Common myeloid progenitor, CD34-positive (primary cell): ENCODE results near the gene GSTO2.

ENCODE experiments used
- CTCF ChIA-PET: fragments of 350-600 bp; sonication (Branson Sonifier 250); formaldehyde crosslinking; loops from one replicate; lab custom pipeline; 2021; ENCODE audit warnings: antibody characterized with exemption; lab: Charles Lee
- POLR2A ChIA-PET: fragments of 350-600 bp; sonication (Branson Sonifier 250); formaldehyde crosslinking; loops from one replicate; lab custom pipeline; 2021; ENCODE audit warnings: antibody characterized with exemption; lab: Charles Lee
- DNase-seq, 3 donors: peaks; one replicate each; pipeline versions ENCODE4 v3.0.0 to v3.0.0-alpha.2; 2013
- H3K27ac ChIP-seq, 2 experiments: 1 replicate in 1 of 2; 2 replicates in 1 of 2; pipeline ENCODE4 v1.7.0; 2013; ENCODE audit warnings: inconsistent platforms in 2 of 2, low read length in 2 of 2, mild to moderate bottlenecking in 2 of 2, low read depth in 1 of 2, moderate library complexity in 1 of 2; ENCODE audit not compliant: severe bottlenecking in 2 of 2, insufficient read depth in 1 of 2, poor library complexity in 1 of 2
- H3K27me3 ChIP-seq, 5 experiments: replicated peaks in 2 of 5; 1 replicate in 3 of 5; 2 replicates in 2 of 5; pipeline versions ENCODE4 v1.6.1 to v1.7.0; 2013; ENCODE audit warnings: low read length in 4 of 5, mild to moderate bottlenecking in 2 of 5, moderate library complexity in 2 of 5, inconsistent platforms in 1 of 5; ENCODE audit not compliant: insufficient read depth in 5 of 5, control insufficient read depth in 4 of 5
- H3K36me3 ChIP-seq, 4 experiments: 1 replicate in 2 of 4; 2 replicates in 2 of 4; pipeline versions ENCODE4 v1.6.1 to v1.7.0; 2013; ENCODE audit warnings: low read length in 3 of 4, control low read depth in 1 of 4, mild to moderate bottlenecking in 1 of 4; ENCODE audit not compliant: control insufficient read depth in 4 of 4, insufficient read depth in 4 of 4
- H3K4me1 ChIP-seq, 4 experiments: 1 replicate in 3 of 4; 2 replicates in 1 of 4; pipeline versions ENCODE4 v1.6.1 to v1.7.1; 2013; ENCODE audit warnings: low read length in 3 of 4, mild to moderate bottlenecking in 3 of 4, control low read depth in 1 of 4, inconsistent platforms in 1 of 4, moderate library complexity in 1 of 4; ENCODE audit not compliant: control insufficient read depth in 4 of 4, insufficient read depth in 4 of 4; ENCODE audit errors: control extremely low read depth in 1 of 4
- H3K4me3 ChIP-seq, 7 experiments: 1 replicate in 4 of 7; 2 replicates in 3 of 7; pipeline versions ENCODE4 v1.5.1 to v1.7.0; 2013; ENCODE audit warnings: mild to moderate bottlenecking in 7 of 7, low read length in 6 of 7, moderate library complexity in 6 of 7, inconsistent platforms in 2 of 7, low read depth in 2 of 7, control low read depth in 1 of 7; ENCODE audit not compliant: insufficient read depth in 4 of 7, control insufficient read depth in 1 of 7; ENCODE audit errors: extremely low read depth in 1 of 7
- H3K9me3 ChIP-seq, 5 experiments: 1 replicate in 4 of 5; 2 replicates in 1 of 5; pipeline versions ENCODE4 v1.6.1 to v1.7.1; 2013; ENCODE audit warnings: low read length in 4 of 5, mild to moderate bottlenecking in 2 of 5, inconsistent platforms in 1 of 5, low read depth in 1 of 5, moderate library complexity in 1 of 5; ENCODE audit not compliant: control insufficient read depth in 4 of 5, insufficient read depth in 2 of 5; ENCODE audit errors: control extremely low read depth in 1 of 5
- WGBS: methylation state at CpG from one replicate; pipeline ENCODE4 v1.1.5; 2013; ENCODE audit not compliant: insufficient coverage; 5-methylcytosine and 5-hydroxymethylcytosine counted together

The GSTO2 gene

DNA sequence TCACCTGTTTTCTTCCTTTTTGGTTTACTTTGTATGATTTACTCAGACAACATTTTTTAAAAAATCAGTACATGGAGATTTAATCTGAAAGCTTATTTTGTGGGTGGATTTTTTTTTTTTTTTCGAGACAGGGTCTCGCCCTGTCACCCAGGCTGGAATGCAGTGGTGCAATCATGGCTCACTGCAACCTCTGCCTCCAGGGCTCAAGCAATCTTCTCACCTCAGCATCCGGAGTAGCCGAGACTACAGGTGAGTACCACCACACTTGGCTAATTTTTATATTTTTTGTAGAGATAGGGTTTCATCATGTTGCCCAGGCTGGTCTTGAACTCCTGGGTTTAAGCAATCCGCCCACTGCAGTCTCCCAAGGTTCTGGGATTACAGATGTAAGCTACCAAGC is 11.7 kb upstream of the GSTO2 start:
- no peak overlapping the region for H3K27ac ChIP-seq
- H3K27me3 ChIP-seq = no peaks in the 10 kb centered on the region
- CTCF ChIA-PET = interaction anchor here (0.9 to 2.3 kb wide), 6 partner anchors 8 to 25 kb away, joined by 3 to 9 read pairs (median 4); partner anchors contain the start of gene CFAP43
- H3K4me1 ChIP-seq = peaks cover 14 to 55% (median 32%) of the 10 kb centered on the region in 4 experiments
- no CpG with 5 or more reads among the region's 5 CpGs for WGBS
- DNase-seq = no peak
- POLR2A ChIA-PET = interaction anchor here (1.5 to 1.6 kb wide), 2 partner anchors 10 to 12 kb away, joined by 5 to 10 read pairs; partner anchors contain the start of gene GSTO2
- no peak overlapping the region for H3K4me3 ChIP-seq
- H3K9me3 ChIP-seq = no peaks in the 10 kb centered on the region
- H3K36me3 ChIP-seq = peaks cover 13 to 43% (median 35%) of the 10 kb centered on the region in 4 experiments

DNA sequence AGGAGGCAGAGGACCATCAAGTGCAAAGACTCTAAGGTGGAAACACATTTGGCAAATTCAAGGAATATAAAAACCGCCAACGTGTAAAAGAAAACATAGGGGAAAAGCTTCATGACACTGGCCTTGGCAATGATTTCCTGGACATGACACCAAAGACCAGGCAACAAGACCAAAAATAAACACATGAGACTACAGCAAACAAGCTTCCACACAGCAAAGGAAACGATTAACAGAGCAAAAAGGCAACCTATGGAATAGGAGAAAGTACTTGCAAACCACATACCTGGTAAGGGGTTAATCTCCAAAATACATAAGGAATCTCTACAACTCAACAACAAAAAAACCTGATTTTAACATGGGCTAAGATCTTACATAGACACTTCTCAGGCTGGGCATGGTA is 10.8 kb upstream of the GSTO2 start:
- ChIA-PET CTCF (interaction anchor here (1.1 to 2.3 kb wide), 5 partner anchors 9 to 33 kb away, joined by 3 to 9 read pairs (median 4); partner anchors contain the start of gene CFAP43), POLR2A (interaction anchor here (1.6 kb wide), 1 partner anchor 9 kb away, joined by 10 read pairs; no protein-coding TSS in a partner anchor)
- Histone ChIP-seq H3K36me3 (peaks cover 21 to 51% (median 41%) of the 10 kb centered on the region in 4 experiments), H3K4me1 (peaks cover 14 to 53% (median 31%) of the 10 kb centered on the region in 4 experiments), H3K9me3 (no peaks in the 10 kb centered on the region), H3K27me3 (no peaks in the 10 kb centered on the region), H3K27ac (no peak overlapping the region), H3K4me3 (no peak overlapping the region)
- 88% methylated on average over 1 of the region's 3 CpGs for WGBS
- DNase-seq = no peak

DNA sequence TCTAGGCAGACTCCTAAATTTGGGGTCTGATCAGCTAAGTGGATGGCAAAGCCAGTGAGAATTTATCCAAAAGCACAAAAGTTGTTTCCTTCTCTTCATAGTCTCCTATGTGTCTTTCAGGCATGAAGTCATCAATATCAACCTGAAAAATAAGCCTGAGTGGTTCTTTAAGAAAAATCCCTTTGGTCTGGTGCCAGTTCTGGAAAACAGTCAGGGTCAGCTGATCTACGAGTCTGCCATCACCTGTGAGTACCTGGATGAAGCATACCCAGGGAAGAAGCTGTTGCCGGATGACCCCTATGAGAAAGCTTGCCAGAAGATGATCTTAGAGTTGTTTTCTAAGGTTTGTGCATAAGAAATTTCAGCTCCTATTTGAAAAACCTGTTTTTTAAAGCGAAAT is 9.5 kb upstream of the GSTO2 start:
- H3K36me3 ChIP-seq = peaks cover 25 to 62% (median 48%) of the 10 kb centered on the region in 4 experiments
- H3K4me3 ChIP-seq = no peak overlapping the region
- ChIA-PET POLR2A (no interaction called here), CTCF (interaction anchor here (1.2 to 2.4 kb wide), 3 partner anchors 11 to 24 kb away, joined by 4 to 11 read pairs (median 4); no protein-coding TSS in a partner anchor)
- H3K4me1 ChIP-seq = peaks cover 7 to 40% (median 24%) of the 10 kb centered on the region in 4 experiments
- H3K27me3 ChIP-seq = no peaks in the 10 kb centered on the region
- DNase-seq = no peak
- no peaks in the 10 kb centered on the region for H3K9me3 ChIP-seq
- H3K27ac ChIP-seq = peak overlapping the region in 1 of 2 experiments; percentile 68
- WGBS = 93% methylated on average over 3 of the region's 3 CpGs

DNA sequence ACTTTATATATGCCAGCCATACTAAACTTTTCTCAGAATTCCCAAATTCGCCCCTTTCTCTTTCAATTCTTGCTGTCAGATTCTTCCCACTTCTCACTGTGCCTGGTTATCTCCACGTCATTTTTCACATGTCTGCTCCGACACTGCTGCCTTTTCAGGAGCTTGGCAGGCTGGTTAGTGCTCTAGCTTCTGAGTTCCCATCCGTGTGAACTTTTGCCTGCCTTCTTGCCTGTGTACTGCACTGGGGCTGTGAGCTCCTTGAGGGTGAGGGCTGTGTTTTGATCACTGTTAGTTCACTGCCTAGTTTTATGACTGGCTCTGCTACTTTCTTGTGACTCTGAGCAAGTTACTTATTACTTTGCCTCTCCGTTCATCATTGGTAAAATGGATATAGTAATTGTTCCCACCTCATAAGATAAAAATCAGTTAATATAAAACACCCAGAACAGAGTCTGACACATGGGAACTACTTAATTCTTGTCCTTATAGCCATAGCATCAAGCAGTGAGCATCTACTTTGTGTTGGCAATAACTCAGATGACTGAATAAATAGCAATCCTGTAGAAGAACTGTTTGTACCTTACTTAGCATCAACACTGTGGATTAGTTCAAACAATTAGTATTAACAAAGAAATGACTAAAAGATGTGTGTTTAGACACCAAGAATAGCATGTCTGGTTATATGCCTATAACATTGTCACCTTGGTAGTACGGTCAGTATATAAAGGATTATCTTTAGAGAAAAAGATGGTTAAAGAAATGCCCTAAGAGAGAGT is 8.8 kb upstream of the GSTO2 start:
- POLR2A ChIA-PET = no interaction called here
- H3K4me1 ChIP-seq = peaks cover 7 to 38% (median 24%) of the 10 kb centered on the region in 4 experiments
- no peak overlapping the region for H3K4me3 ChIP-seq

DNA sequence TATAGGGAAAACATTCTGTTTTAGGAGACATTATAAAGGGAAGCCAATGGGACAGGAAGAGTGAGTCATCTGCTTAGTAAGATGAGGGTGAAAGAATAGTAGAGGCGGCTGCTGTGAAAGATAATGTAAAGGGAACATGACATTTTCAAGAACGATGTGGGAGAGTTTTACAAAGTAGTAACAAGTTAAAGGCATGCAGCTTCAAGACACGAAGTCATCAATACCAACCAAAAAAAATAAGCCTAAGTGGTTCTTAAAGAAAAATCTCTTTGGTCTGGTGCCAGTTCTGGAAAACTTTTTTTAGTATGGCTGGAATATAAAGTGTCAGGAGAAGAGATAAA is 8.2 kb upstream of the GSTO2 start:
- CTCF ChIA-PET = interaction anchor here (1.9 to 4.0 kb wide), 3 partner anchors 12 to 29 kb away, joined by 5 to 23 read pairs (median 11); no protein-coding TSS in a partner anchor
- POLR2A ChIA-PET = no interaction called here
- WGBS = no CpG with 5 or more reads among the region's 3 CpGs
- Histone ChIP-seq H3K36me3 (peaks cover 25 to 75% (median 57%) of the 10 kb centered on the region in 4 experiments), H3K4me1 (peaks cover 7 to 37% (median 20%) of the 10 kb centered on the region in 4 experiments), H3K4me3 (peak overlapping the region in 1 of 7 experiments; percentile 10), H3K27ac (peak overlapping the region; percentile 33 to 68), H3K27me3 (no peaks in the 10 kb centered on the region), H3K9me3 (no peaks in the 10 kb centered on the region)
- peak in 2 of 3 donors; percentile 67 to 78 for DNase-seq

More for the DNA sequence above, 8.8 kb upstream of the GSTO2 start:
- no peak for DNase-seq
- Histone ChIP-seq H3K27me3 (no peaks in the 10 kb centered on the region), H3K27ac (peak overlapping the region; percentile 33 to 68), H3K36me3 (peaks cover 25 to 69% (median 52%) of the 10 kb centered on the region in 4 experiments), H3K9me3 (no peaks in the 10 kb centered on the region)
- 94% methylated on average over 5 of the region's 6 CpGs for WGBS
- CTCF ChIA-PET = interaction anchor here (1.2 to 4.0 kb wide), 5 partner anchors 11 to 30 kb away, joined by 4 to 23 read pairs (median 5); no protein-coding TSS in a partner anchor

DNA sequence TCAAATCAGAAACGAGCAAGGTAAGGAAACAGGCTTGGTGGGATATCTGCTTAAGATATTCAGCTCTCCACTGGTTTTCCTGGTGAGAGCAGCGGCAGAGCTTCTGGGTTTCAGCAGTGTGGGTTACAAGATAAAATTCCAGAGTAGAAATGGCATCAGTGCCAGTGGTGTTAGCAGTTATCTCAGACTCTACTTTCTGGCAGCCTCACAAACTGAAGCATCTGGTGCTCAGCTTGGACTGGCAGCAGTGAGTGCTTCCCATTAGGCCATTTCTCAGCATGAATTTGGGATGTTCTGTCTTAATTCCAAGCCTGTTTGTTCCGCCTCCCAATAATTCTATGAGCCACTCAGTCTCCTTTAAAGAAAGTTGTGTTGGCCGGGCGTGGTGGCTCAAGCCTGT is 6.9 kb upstream of the GSTO2 start:
- Histone ChIP-seq H3K27ac (no peak overlapping the region), H3K36me3 (peaks cover 25 to 86% (median 64%) of the 10 kb centered on the region in 4 experiments)
- POLR2A ChIA-PET = interaction anchor here (1.0 kb wide), 1 partner anchor 12 kb away, joined by 4 read pairs; no protein-coding TSS in a partner anchor

More for the DNA sequence above, 6.9 kb upstream of the GSTO2 start:
- 100% methylated on average over 5 of the region's 5 CpGs for WGBS
- CTCF ChIA-PET = interaction anchor here (1.9 to 4.0 kb wide), 2 partner anchors 12 to 28 kb away, joined by 5 to 23 read pairs; no protein-coding TSS in a partner anchor
- H3K4me1 ChIP-seq = peaks cover 3 to 25% (median 12%) of the 10 kb centered on the region in 4 experiments
- DNase-seq = no peak
- H3K9me3 ChIP-seq = no peaks in the 10 kb centered on the region
- H3K27me3 ChIP-seq = no peaks in the 10 kb centered on the region
- no peak overlapping the region for H3K4me3 ChIP-seq
